GM21360 (cell line): ENCODE results near the gene FOXD3.
"Not testable (repeated sequence)": the region's sequence is repeated elsewhere in the genome, so short reads cannot be mapped to it uniquely, and the experiment has no call there.

Source experiments
- ATAC-seq: cut with Tn5 transposase; IDR thresholded peaks from one replicate; pipeline ENCODE4 v1.9.1; 2021; ENCODE audit warnings: mild to moderate bottlenecking, moderate library complexity; ENCODE audit not compliant: unreplicated experiment

Gene FOXD3

DNA sequence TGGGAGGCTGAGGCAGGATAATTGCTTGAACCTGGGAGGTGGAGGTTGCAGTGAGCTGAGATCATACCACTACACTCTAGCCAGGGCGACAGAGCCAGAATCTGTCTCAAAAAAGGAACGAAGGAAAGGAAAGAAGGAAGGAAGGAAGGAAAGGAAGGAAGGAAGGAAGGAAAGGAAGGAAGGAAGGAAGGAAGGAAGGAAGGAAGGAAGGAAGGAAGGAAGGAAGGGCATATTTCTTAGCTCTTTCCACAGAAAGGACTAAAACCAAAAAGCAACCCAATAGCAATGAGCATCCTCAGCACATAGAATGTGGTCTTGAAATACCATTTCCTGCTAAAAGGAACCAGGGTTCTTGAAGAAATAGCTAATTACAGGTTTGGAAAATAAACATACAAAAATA lies 33.9 kb downstream of the FOXD3 start:
- ATAC-seq = not testable (repeated sequence)

GRCh38 chr1:63359561-63359960 lies 37.2 kb downstream of the FOXD3 start:
- ATAC-seq = no peak

GRCh38 chr1:63362073-63362472 lies 39.7 kb downstream of the FOXD3 start:
- no peak for ATAC-seq

DNA sequence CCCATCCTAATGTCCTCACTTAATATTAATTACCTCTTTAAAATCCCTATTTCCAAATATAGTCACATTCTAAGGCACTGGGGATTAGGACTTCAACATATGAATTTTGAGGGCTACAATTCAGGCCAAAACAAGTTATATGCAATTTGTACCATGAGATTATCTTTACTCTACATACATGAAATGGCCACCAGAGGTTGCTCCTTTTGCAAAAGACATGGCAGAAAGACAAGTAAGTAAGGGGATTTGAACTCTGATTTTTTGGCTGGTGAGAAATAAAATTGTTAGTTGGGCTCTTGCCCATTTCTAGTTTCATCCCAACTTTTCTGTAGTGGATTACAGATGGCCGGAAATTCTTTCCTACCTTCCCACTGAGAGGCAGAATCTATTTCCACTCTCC lies 40.2 kb downstream of the FOXD3 start:
- ATAC-seq = no peak

GRCh38 chr1:63363014-63363413 lies 40.6 kb downstream of the FOXD3 start:
- ATAC-seq = no peak

- ATAC-seq = no peak
Measured at GRCh38 chr1:63366908-63367214, 44.5 kb downstream of the FOXD3 start.

- ATAC-seq = peak; percentile 92
Measured at GRCh38 chr1:63367215-63368103, 45.1 kb downstream of the FOXD3 start, which contains the start of gene ALG6. ALG6 (plus strand) TSS chr1:63367627; CDS start chr1:63370978, 3,351 bp downstream.

GRCh38 chr1:63368131-63368530 lies 45.8 kb downstream of the FOXD3 start:
- no peak for ATAC-seq
